HAP-1 (cell line): ENCODE data around the gene MYO1F.

Source experiments
- DNase-seq, 2 experiments: peaks; one replicate each; pipeline ENCODE4 v3.0.0-alpha.2; 2016 to 2020; ENCODE audit warnings: low spot score in 2 of 2
- H3K27me3 ChIP-seq: fragments of 250-450 bp; sonication (Bioruptor Pico); 2 replicates; pipeline ENCODE4 v1.5.1; 2020; ENCODE audit warnings: low read depth, mild to moderate bottlenecking, moderate library complexity
- H3K36me3 ChIP-seq: fragments of 250-450 bp; sonication (Bioruptor Pico); replicated peaks from 2 replicates; pipeline ENCODE4 v1.5.1; 2020; ENCODE audit warnings: mild to moderate bottlenecking
- H3K4me1 ChIP-seq: fragments of 250-450 bp; sonication (Bioruptor Pico); 2 replicates; pipeline ENCODE4 v1.5.1; 2020; ENCODE audit warnings: mild to moderate bottlenecking
- H3K4me3 ChIP-seq: fragments of 250-450 bp; sonication (Bioruptor Pico); 2 replicates; pipeline ENCODE4 v1.5.1; 2020; ENCODE audit warnings: mild to moderate bottlenecking, moderate library complexity
- H3K9me3 ChIP-seq: fragments of 250-450 bp; sonication (Bioruptor Pico); 2 replicates; pipeline ENCODE4 v1.5.1; 2020; ENCODE audit warnings: mild to moderate bottlenecking, moderate library complexity
- in situ Hi-C: fragments of 300-500 bp; cut with MboI; formaldehyde crosslinking; loops from 3 replicates; pipeline ENCODE4 v1.14.3; 2020; ENCODE audit warnings: low sequenced_read_pairs, inconsistent platforms, mixed read lengths

Gene MYO1F

GRCh38 chr19:8513036-8513686 is 64.1 kb downstream of the MYO1F start:
- Histone ChIP-seq H3K9me3 (no peaks in the 10 kb centered on the region), H3K4me1 (peaks cover 13% of the 10 kb centered on the region), H3K36me3 (peaks cover 5% of the 10 kb centered on the region), H3K27me3 (no peaks in the 10 kb centered on the region), H3K4me3 (peak overlapping the region; percentile 62)
- in situ Hi-C loops = no loop called here
- no peak for DNase-seq

GRCh38 chr19:8512115-8512967 is 64.9 kb downstream of the MYO1F start:
- in situ Hi-C loops = no loop called here
- Histone ChIP-seq H3K9me3 (no peaks in the 10 kb centered on the region), H3K27me3 (no peaks in the 10 kb centered on the region), H3K4me3 (no peak overlapping the region), H3K4me1 (peaks cover 13% of the 10 kb centered on the region), H3K36me3 (peaks cover 5% of the 10 kb centered on the region)
- DNase-seq = peak; percentile 21 to 64

GRCh38 chr19:8511573-8512101 is 65.6 kb downstream of the MYO1F start:
- DNase-seq = no peak
- Histone ChIP-seq H3K36me3 (peaks cover 5% of the 10 kb centered on the region), H3K27me3 (no peaks in the 10 kb centered on the region), H3K9me3 (no peaks in the 10 kb centered on the region), H3K4me1 (peaks cover 13% of the 10 kb centered on the region), H3K4me3 (no peak overlapping the region)
- in situ Hi-C loops = no loop called here

- peaks cover 19% of the 10 kb centered on the region for H3K4me1 ChIP-seq
- DNase-seq = no peak
- H3K36me3 ChIP-seq = peaks cover 5% of the 10 kb centered on the region
- in situ Hi-C loops = no loop called here
- H3K9me3 ChIP-seq = no peaks in the 10 kb centered on the region
- H3K4me3 ChIP-seq = no peak overlapping the region
- no peaks in the 10 kb centered on the region for H3K27me3 ChIP-seq
Measured at GRCh38 chr19:8510589-8511115, 66.6 kb downstream of the MYO1F start.

GRCh38 chr19:8506402-8506957 is 70.8 kb downstream of the MYO1F start:
- in situ Hi-C loops = no loop called here

GRCh38 chr19:8505680-8506401 is 71.4 kb downstream of the MYO1F start:
- H3K27me3 ChIP-seq = no peaks in the 10 kb centered on the region
- no peaks in the 10 kb centered on the region for H3K9me3 ChIP-seq
- no peaks in the 10 kb centered on the region for H3K36me3 ChIP-seq
- DNase-seq = peak; percentile 67 to 92
- H3K4me1 ChIP-seq = peaks cover 6% of the 10 kb centered on the region
- in situ Hi-C loops = no loop called here
- peak overlapping the region; percentile 46 for H3K4me3 ChIP-seq

More at GRCh38 chr19:8506402-8506957, 70.8 kb downstream of the MYO1F start:
- H3K27me3 ChIP-seq = no peaks in the 10 kb centered on the region
- H3K4me1 ChIP-seq = peaks cover 6% of the 10 kb centered on the region
- DNase-seq = peak in 1 of 2 experiments; percentile 53
- no peaks in the 10 kb centered on the region for H3K9me3 ChIP-seq
- H3K36me3 ChIP-seq = peaks cover 5% of the 10 kb centered on the region; the same call in 1 of the 2 replicates
- H3K4me3 ChIP-seq = peak overlapping the region; percentile 46

- peaks cover 6% of the 10 kb centered on the region for H3K4me1 ChIP-seq
- no peaks in the 10 kb centered on the region for H3K27me3 ChIP-seq
- H3K36me3 ChIP-seq = no peaks in the 10 kb centered on the region
- H3K4me3 ChIP-seq = no peak overlapping the region
- in situ Hi-C loops = no loop called here
- no peaks in the 10 kb centered on the region for H3K9me3 ChIP-seq
- DNase-seq = no peak
Measured at GRCh38 chr19:8504919-8505318, 72.3 kb downstream of the MYO1F start.

GRCh38 chr19:8504171-8504570 is 73.1 kb downstream of the MYO1F start:
- H3K4me3 ChIP-seq = no peak overlapping the region
- no peaks in the 10 kb centered on the region for H3K9me3 ChIP-seq
- peaks cover 6% of the 10 kb centered on the region for H3K4me1 ChIP-seq
- in situ Hi-C loops = no loop called here
- H3K36me3 ChIP-seq = no peaks in the 10 kb centered on the region
- no peaks in the 10 kb centered on the region for H3K27me3 ChIP-seq
- DNase-seq = no peak

- H3K4me3 ChIP-seq = no peak overlapping the region
- H3K9me3 ChIP-seq = no peaks in the 10 kb centered on the region
- in situ Hi-C loops = no loop called here
- no peak for DNase-seq
- no peaks in the 10 kb centered on the region for H3K36me3 ChIP-seq
- H3K4me1 ChIP-seq = peaks cover 6% of the 10 kb centered on the region
- H3K27me3 ChIP-seq = no peaks in the 10 kb centered on the region
Measured at GRCh38 chr19:8503510-8503909, 73.7 kb downstream of the MYO1F start.

- Histone ChIP-seq H3K9me3 (no peaks in the 10 kb centered on the region), H3K4me1 (peaks cover 6% of the 10 kb centered on the region), H3K4me3 (no peak overlapping the region), H3K36me3 (no peaks in the 10 kb centered on the region), H3K27me3 (no peaks in the 10 kb centered on the region)
- DNase-seq = no peak
- in situ Hi-C loops = no loop called here
Measured at GRCh38 chr19:8501981-8502380, 75.3 kb downstream of the MYO1F start.

- Histone ChIP-seq H3K9me3 (no peaks in the 10 kb centered on the region), H3K27me3 (no peaks in the 10 kb centered on the region), H3K4me1 (peaks cover 6% of the 10 kb centered on the region), H3K4me3 (no peak overlapping the region), H3K36me3 (no peaks in the 10 kb centered on the region)
- in situ Hi-C loops = no loop called here
- no peak for DNase-seq
Measured at GRCh38 chr19:8501516-8501915, 75.7 kb downstream of the MYO1F start.

GRCh38 chr19:8500158-8500557 is 77.1 kb downstream of the MYO1F start:
- no peak for DNase-seq
- Histone ChIP-seq H3K9me3 (no peaks in the 10 kb centered on the region), H3K27me3 (no peaks in the 10 kb centered on the region), H3K4me1 (no peaks in the 10 kb centered on the region), H3K36me3 (no peaks in the 10 kb centered on the region), H3K4me3 (no peak overlapping the region)
- in situ Hi-C loops = no loop called here

GRCh38 chr19:8499048-8499833 is 78.0 kb downstream of the MYO1F start:
- no peak for DNase-seq
- no peak overlapping the region for H3K4me3 ChIP-seq
- H3K4me1 ChIP-seq = no peaks in the 10 kb centered on the region
- no peaks in the 10 kb centered on the region for H3K9me3 ChIP-seq
- no peaks in the 10 kb centered on the region for H3K27me3 ChIP-seq
- H3K36me3 ChIP-seq = no peaks in the 10 kb centered on the region
- in situ Hi-C loops = no loop called here
